ENCODE measurements around the gene LGALS1.
"Not testable (repeated sequence)": the region's sequence is repeated elsewhere in the genome, so short reads cannot be mapped to it uniquely, and the experiment has no call there.

LGALS1 gene

DNA sequence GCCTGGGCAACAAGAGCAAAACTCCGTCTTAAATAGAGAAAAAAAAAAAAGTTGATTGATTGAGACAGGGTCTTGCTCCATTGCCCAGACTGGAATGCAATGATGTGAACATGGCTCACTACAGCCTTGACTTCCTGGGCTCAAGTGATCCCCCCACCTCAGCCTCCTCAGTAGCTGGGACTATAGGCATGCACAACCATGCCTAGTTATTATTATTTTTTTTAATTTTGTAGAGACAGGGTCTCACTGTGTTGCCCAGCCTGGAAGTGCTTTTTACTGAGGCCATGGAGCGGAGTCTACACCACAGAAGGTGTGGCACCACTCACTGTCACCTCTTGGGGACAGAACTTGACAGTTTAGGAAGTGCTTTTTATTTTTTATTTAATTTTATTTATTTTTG lies 39.2 kb downstream of the LGALS1 start:
- H3K27me3 ChIP-seq (replicated peaks; ENCODE audit: insufficient read depth, low read length): no peaks in the 10 kb centered on the region; the same call in 1 of the 2 replicates
- no peaks in the 10 kb centered on the region for H4K20me1 ChIP-seq (ENCODE audit: insufficient read depth, low read length)
- DNase-seq: no peak
- no peak overlapping the region for H3K27ac ChIP-seq (ENCODE audit: low read length)
- H2AFZ ChIP-seq (ENCODE audit: low read length): no peak overlapping the region
- no peaks in the 10 kb centered on the region for H3K9me2 ChIP-seq (replicated peaks; ENCODE audit: insufficient read depth, low read length)
- no peaks in the 10 kb centered on the region for H3K36me3 ChIP-seq (replicated peaks; ENCODE audit: insufficient read depth, low read length)
- no peak overlapping the region for H3K4me3 ChIP-seq (ENCODE audit: low read length)
- no peaks in the 10 kb centered on the region for H3K4me1 ChIP-seq (ENCODE audit: low read length)
- H3K9me3 ChIP-seq (replicated peaks; ENCODE audit: insufficient read depth, low read length): no peaks in the 10 kb centered on the region
- TF ChIP-seq EZH2 (optimal IDR thresholded peaks at IDR 0.05; ENCODE audit: low read depth, low read length): no peak
- TF ChIP-seq EZH2phosphoT487 (IDR thresholded peaks at IDR 0.05; ENCODE audit: low read length): no peak
- no peaks in the 10 kb centered on the region for H3K79me2 ChIP-seq (ENCODE audit: low read length)
- H3K4me2 ChIP-seq (ENCODE audit: low read depth, low read length): no peak overlapping the region
- no peaks in the 10 kb centered on the region for H3F3A ChIP-seq (ENCODE audit: insufficient read depth, low read length)
- no peak overlapping the region for H3K9ac ChIP-seq (ENCODE audit: low read length)

DNA sequence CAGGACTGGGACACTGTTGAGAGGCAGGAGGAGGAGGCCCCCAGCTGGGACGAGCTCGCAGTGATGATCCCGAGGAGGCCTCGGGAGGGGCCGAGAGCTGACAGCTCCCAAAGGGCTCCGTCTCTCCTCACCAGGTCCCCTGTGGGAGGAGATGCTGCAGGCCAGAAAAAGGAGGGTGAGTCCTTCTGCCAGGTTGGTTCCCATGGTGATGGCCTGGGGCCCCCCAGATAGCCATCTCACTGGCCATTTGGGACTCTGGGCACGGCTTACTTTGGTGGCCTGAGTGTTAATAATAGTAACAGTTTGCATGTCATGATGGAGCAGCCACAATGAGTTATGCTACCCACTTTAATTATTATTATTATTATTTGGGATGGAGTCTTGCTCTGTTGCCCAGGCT lies 40.3 kb downstream of the LGALS1 start:
- TF ChIP-seq EZH2phosphoT487 (IDR thresholded peaks at IDR 0.05; ENCODE audit: low read length) (no peak), EZH2 (optimal IDR thresholded peaks at IDR 0.05; ENCODE audit: low read depth, low read length) (no peak)
- TF ChIP-seq, protein P1, sequence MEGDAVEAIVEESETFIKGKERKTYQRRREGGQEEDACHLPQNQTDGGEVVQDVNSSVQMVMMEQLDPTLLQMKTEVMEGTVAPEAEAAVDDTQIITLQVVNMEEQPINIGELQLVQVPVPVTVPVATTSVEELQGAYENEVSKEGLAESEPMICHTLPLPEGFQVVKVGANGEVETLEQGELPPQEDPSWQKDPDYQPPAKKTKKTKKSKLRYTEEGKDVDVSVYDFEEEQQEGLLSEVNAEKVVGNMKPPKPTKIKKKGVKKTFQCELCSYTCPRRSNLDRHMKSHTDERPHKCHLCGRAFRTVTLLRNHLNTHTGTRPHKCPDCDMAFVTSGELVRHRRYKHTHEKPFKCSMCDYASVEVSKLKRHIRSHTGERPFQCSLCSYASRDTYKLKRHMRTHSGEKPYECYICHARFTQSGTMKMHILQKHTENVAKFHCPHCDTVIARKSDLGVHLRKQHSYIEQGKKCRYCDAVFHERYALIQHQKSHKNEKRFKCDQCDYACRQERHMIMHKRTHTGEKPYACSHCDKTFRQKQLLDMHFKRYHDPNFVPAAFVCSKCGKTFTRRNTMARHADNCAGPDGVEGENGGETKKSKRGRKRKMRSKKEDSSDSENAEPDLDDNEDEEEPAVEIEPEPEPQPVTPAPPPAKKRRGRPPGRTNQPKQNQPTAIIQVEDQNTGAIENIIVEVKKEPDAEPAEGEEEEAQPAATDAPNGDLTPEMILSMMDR (IDR thresholded peaks at IDR 0.05; ENCODE audit: low read length): no peak
- H3K9ac ChIP-seq (ENCODE audit: low read length): no peak overlapping the region
- no peak overlapping the region for H3K4me3 ChIP-seq (ENCODE audit: low read length)
- H3K9me3 ChIP-seq (replicated peaks; ENCODE audit: insufficient read depth, low read length): no peaks in the 10 kb centered on the region
- no peaks in the 10 kb centered on the region for H4K20me1 ChIP-seq (ENCODE audit: insufficient read depth, low read length)
- H2AFZ ChIP-seq (ENCODE audit: low read length): no peak overlapping the region
- no peaks in the 10 kb centered on the region for H3K4me1 ChIP-seq (ENCODE audit: low read length)
- no peaks in the 10 kb centered on the region for H3K36me3 ChIP-seq (replicated peaks; ENCODE audit: insufficient read depth, low read length)
- no peak overlapping the region for H3K27ac ChIP-seq (ENCODE audit: low read length)
- H3K27me3 ChIP-seq (replicated peaks; ENCODE audit: insufficient read depth, low read length): no peaks in the 10 kb centered on the region; the same call in 1 of the 2 replicates
- no peaks in the 10 kb centered on the region for H3K9me2 ChIP-seq (replicated peaks; ENCODE audit: insufficient read depth, low read length)
- no peak overlapping the region for H3K4me2 ChIP-seq (ENCODE audit: low read depth, low read length)
- no peaks in the 10 kb centered on the region for H3F3A ChIP-seq (ENCODE audit: insufficient read depth, low read length)
- H3K79me2 ChIP-seq (ENCODE audit: low read length): no peaks in the 10 kb centered on the region
- no peak for DNase-seq

DNA sequence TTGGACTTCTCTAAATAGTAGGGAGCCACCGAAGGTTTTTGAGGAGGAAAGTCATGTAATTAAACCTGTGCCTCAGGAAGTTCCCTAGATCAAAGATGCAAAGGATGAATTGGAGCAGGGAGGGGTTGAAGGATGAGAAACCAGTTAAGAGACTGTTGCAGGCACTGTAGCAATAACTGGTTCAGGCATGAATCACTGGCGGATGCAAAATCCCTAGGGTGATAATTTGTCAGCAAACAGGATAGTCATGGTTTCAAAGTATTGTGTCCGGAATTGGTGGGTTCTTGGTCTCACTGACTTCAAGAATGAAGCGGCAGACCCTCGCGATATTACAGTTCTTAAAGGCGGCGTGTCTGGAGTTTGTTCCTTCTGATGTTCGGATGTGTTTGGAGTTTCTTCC lies 41.3 kb downstream of the LGALS1 start:
- no peak overlapping the region for H3K9ac ChIP-seq (ENCODE audit: low read length)
- H4K20me1 ChIP-seq (ENCODE audit: insufficient read depth, low read length): no peaks in the 10 kb centered on the region
- no peak overlapping the region for H3K4me2 ChIP-seq (ENCODE audit: low read depth, low read length)
- no peaks in the 10 kb centered on the region for H3K36me3 ChIP-seq (replicated peaks; ENCODE audit: insufficient read depth, low read length)
- H3K27me3 ChIP-seq (replicated peaks; ENCODE audit: insufficient read depth, low read length): no peaks in the 10 kb centered on the region; the same call in 1 of the 2 replicates
- no peak overlapping the region for H3K27ac ChIP-seq (ENCODE audit: low read length)
- no peaks in the 10 kb centered on the region for H3K4me1 ChIP-seq (ENCODE audit: low read length)
- no peaks in the 10 kb centered on the region for H3K79me2 ChIP-seq (ENCODE audit: low read length)
- no peaks in the 10 kb centered on the region for H3F3A ChIP-seq (ENCODE audit: insufficient read depth, low read length)
- no peak overlapping the region for H2AFZ ChIP-seq (ENCODE audit: low read length)
- no peaks in the 10 kb centered on the region for H3K9me2 ChIP-seq (replicated peaks; ENCODE audit: insufficient read depth, low read length)
- DNase-seq: no peak
- H3K9me3 ChIP-seq (replicated peaks; ENCODE audit: insufficient read depth, low read length): no peaks in the 10 kb centered on the region
- TF ChIP-seq, protein P1 (IDR thresholded peaks at IDR 0.05; ENCODE audit: low read length): no peak
- TF ChIP-seq EZH2 (optimal IDR thresholded peaks at IDR 0.05; ENCODE audit: low read depth, low read length) (no peak), EZH2phosphoT487 (IDR thresholded peaks at IDR 0.05; ENCODE audit: low read length) (no peak)
- no peak overlapping the region for H3K4me3 ChIP-seq (ENCODE audit: low read length)

DNA sequence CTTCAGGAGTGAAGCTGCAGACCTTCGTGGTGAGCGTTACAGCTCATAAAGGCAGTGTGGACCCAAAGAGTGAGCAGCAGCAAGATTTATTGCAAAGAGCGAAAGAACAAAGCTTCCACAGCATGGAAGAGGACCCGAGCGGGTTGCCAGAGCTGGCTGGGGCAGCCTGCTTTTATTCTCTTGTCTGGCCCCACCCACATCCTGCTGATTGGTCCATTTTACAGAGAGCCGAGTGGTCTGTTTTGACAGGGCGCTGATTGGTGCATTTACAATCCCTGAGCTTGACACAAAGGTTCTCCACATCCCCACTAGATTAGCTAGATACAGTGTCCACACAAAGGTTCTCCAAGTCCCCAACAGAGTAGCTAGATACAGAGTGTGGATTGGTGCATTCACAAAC lies 41.8 kb downstream of the LGALS1 start:
- not testable (repeated sequence) for H3F3A ChIP-seq (ENCODE audit: insufficient read depth, low read length); H3K9ac ChIP-seq (ENCODE audit: low read length); H3K9me3 ChIP-seq (replicated peaks; ENCODE audit: insufficient read depth, low read length); H4K20me1 ChIP-seq (ENCODE audit: insufficient read depth, low read length); H3K4me1 ChIP-seq (ENCODE audit: low read length); H3K4me2 ChIP-seq (ENCODE audit: low read depth, low read length); H3K27ac ChIP-seq (ENCODE audit: low read length); H3K4me3 ChIP-seq (ENCODE audit: low read length); H3K79me2 ChIP-seq (ENCODE audit: low read length); H3K9me2 ChIP-seq (replicated peaks; ENCODE audit: insufficient read depth, low read length); H3K27me3 ChIP-seq (replicated peaks; ENCODE audit: insufficient read depth, low read length); DNase-seq; H3K36me3 ChIP-seq (replicated peaks; ENCODE audit: insufficient read depth, low read length); H2AFZ ChIP-seq (ENCODE audit: low read length)

DNA sequence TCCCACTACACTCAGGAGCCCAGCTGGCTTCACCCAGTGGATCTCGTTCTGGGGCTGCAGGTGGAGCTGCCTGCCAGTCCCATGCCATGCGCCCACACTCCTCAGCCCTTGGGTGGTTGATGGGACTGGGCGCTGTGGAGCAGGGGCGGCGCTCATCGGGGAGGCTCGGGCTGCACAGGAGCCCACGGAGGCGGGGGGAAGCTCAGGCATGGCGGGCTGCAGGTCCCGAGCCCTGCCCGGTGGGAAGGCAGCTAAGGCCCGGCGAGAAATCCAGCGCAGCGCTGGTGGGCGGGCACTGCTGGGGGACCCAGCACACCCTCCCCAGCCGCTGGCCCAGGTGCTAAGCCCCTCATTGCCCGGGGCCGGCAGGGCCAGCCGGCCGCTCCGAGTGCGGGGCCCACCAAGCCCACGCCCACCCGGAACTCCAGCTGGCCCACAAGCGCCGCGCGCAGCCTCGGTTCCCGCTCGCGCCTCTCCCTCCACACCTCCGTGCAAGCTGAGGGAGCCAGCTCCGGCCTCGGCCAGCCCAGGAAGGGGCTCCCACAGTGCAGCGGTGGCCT lies 42.4 kb downstream of the LGALS1 start:
- DNase-seq; H3K9ac ChIP-seq (ENCODE audit: low read length); H4K20me1 ChIP-seq (ENCODE audit: insufficient read depth, low read length); H3K4me3 ChIP-seq (ENCODE audit: low read length); H3K9me2 ChIP-seq (replicated peaks; ENCODE audit: insufficient read depth, low read length); H3K9me3 ChIP-seq (replicated peaks; ENCODE audit: insufficient read depth, low read length); H3K79me2 ChIP-seq (ENCODE audit: low read length); H3K27ac ChIP-seq (ENCODE audit: low read length); H2AFZ ChIP-seq (ENCODE audit: low read length); H3K4me1 ChIP-seq (ENCODE audit: low read length); H3K36me3 ChIP-seq (replicated peaks; ENCODE audit: insufficient read depth, low read length); H3K27me3 ChIP-seq (replicated peaks; ENCODE audit: insufficient read depth, low read length); H3F3A ChIP-seq (ENCODE audit: insufficient read depth, low read length); H3K4me2 ChIP-seq (ENCODE audit: low read depth, low read length): not testable (repeated sequence)

All from MM.1S (cell line).